GM19099 (cell line): ENCODE data around the gene NPAS3.

Experiments used
- POLR2A ChIP-seq: IDR thresholded peaks from 3 replicates; pipeline ENCODE4 v1.6.1; 2011; ENCODE audit warnings: low read depth; ENCODE audit not compliant: insufficient read length; ENCODE audit errors: extremely low read depth

NPAS3 gene

GRCh38 chr14:33493266-33493665 is 554.6 kb downstream of the NPAS3 start:
- no peak for TF ChIP-seq POLR2A

- TF ChIP-seq POLR2A = no peak
Observed at GRCh38 chr14:33493990-33494389, 555.3 kb downstream of the NPAS3 start.

GRCh38 chr14:33499687-33500086 is 561.0 kb downstream of the NPAS3 start:
- TF ChIP-seq POLR2A = no peak

GRCh38 chr14:33504246-33505099 is 565.8 kb downstream of the NPAS3 start:
- TF ChIP-seq POLR2A = no peak

GRCh38 chr14:33505266-33505962 is 566.7 kb downstream of the NPAS3 start:
- TF ChIP-seq POLR2A = no peak

GRCh38 chr14:33505963-33506329 is 567.3 kb downstream of the NPAS3 start:
- TF ChIP-seq POLR2A = no peak

- no peak for TF ChIP-seq POLR2A
Observed at GRCh38 chr14:33508126-33509062, 569.7 kb downstream of the NPAS3 start.

- no peak for TF ChIP-seq POLR2A
Observed at GRCh38 chr14:33509454-33509853, 570.8 kb downstream of the NPAS3 start.

GRCh38 chr14:33510063-33510481 is 571.4 kb downstream of the NPAS3 start:
- TF ChIP-seq POLR2A = no peak

GRCh38 chr14:33510991-33511390 is 572.3 kb downstream of the NPAS3 start:
- TF ChIP-seq POLR2A = no peak

- TF ChIP-seq POLR2A = no peak
Observed at GRCh38 chr14:33511851-33512640, 573.4 kb downstream of the NPAS3 start.

- no peak for TF ChIP-seq POLR2A
Observed at GRCh38 chr14:33515441-33515840, 576.8 kb downstream of the NPAS3 start.

- no peak for TF ChIP-seq POLR2A
Observed at GRCh38 chr14:33515899-33516298, 577.2 kb downstream of the NPAS3 start.

- TF ChIP-seq POLR2A = no peak
Observed at GRCh38 chr14:33516898-33517436, 578.3 kb downstream of the NPAS3 start.

GRCh38 chr14:33521192-33521591 is 582.5 kb downstream of the NPAS3 start:
- no peak for TF ChIP-seq POLR2A

GRCh38 chr14:33524244-33524643 is 585.6 kb downstream of the NPAS3 start:
- TF ChIP-seq POLR2A = no peak
